GM18909 (cell line): ENCODE results near the gene KAT7.
"Not testable (repeated sequence)": the region's sequence is repeated elsewhere in the genome, so short reads cannot be mapped to it uniquely, and the experiment has no call there.

Source experiments
- ATAC-seq: cut with Tn5 transposase; IDR thresholded peaks from one replicate; pipeline ENCODE4 v1.9.1; 2021; ENCODE audit warnings: mild to moderate bottlenecking; ENCODE audit not compliant: unreplicated experiment, poor library complexity

The KAT7 gene

GRCh38 chr17:49788478-49789242, at the start of gene KAT7:
TSS of gene KAT7 (plus strand) at chr17:49788681. CDS start at chr17:49788835, 154 bp downstream.
- peak; percentile 93 for ATAC-seq

DNA sequence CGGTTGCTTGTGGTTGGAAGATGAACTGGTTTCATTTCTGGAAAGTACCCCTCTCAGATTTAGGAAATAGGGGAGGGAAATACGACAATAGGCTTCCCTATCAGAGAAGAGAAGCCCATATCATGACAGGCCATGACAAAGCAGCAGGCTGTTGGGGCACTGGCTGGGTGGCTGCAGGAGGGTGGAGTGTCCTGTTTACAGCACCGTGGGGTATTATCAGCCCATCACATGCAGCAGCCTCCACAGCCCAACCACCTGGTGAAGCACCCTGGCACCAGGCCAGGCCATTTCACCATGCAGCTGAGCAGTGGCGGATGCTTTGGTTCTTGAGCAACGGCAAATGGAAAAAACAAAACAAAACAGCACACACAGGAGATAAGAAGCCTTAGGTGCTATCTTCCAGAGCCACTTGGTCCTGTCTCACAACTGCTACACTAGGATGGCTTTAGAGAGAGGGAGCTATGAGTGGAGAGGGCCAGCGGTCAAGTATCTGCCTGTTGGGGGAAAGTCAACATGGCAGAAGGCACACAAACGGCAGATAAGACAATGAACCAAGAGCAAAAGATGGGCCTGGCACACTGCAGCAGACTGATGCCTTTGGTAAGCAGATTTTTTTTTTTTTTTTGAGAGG, 48.7 kb upstream of the KAT7 start:
- peak; percentile 52 for ATAC-seq

GRCh38 chr17:49741009-49741691, 47.3 kb upstream of the KAT7 start:
- peak; percentile 38 for ATAC-seq

- no peak for ATAC-seq
These were observed 46.8 kb upstream of the KAT7 start for GRCh38 chr17:49741692-49742076.

GRCh38 chr17:49742166-49742638, 46.3 kb upstream of the KAT7 start:
- no peak for ATAC-seq

DNA sequence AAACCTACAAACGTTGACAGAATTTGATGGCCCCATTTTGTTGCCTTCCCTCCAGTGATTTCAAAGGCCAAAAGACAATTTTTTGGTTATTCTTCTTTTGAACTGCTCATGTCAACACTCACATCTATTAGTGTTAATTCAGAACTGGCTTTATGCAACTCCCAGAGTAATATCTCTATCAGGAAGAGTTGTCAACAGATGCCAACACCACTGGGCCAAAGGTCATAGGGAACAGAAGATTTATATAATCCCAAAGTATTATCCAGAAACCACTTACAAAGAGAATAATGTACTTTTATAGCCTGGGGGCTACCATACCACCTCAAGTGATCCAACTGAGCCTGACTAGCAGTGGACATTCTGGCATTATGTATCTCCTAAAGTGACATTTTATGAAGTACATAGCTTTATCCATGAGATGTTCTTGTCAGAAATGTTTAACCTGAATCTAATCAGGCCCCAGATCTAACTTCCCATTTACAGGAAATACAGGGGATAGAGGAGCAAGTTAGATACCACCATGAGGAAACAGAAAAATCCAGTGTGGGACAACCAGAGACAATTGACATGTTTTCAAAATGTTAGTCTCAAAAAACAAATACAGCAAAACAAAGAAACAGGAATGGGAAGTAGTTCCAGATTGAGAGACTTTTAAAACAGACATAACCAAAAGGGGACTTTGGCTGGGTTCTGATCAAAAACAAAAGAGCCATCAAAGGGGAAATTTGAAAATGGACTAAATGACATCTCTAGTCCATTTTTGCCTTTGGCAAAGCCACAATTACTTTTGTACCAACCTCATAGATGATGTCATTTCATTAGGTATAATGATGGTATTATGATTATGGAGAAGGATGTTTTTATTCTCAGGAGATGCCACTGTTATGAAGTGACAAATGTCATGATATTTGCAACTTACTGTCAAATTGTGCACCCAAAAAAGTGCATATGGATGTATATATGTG, 43.0 kb upstream of the KAT7 start:
- ATAC-seq, result no peak

DNA sequence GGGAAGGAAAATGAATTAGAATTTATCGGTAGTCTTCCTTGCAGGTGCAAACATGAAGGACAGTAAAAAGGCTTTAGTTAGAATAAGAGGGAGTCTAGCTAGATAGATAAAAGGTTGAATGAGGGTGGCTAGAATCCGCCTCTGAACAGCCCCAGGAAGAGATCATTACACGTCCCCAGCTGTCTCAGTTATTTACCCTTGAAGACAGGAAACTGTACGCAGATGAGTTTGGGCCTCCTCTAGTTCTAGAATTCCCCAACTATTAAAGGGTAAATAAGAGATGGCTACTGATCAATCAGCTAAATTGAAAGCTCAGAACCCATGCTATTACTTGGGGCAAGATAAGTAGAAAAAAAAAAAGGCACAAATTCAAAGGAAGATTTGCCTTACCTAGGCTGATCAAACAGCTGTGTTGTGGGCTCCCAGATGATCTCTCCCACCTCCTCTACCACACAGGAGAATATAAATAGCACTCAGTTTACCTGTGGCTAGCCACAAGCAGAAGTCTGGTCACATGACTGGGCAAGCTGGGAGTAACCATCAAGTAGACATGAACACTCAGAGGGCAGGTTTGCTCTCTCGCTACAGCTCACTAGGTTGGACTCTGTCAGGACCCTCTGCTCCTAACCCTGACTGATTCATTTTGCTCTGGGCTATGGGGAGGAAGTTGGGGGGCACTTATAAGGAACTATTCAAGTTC, 41.5 kb upstream of the KAT7 start:
- peak; percentile 53 for ATAC-seq

DNA sequence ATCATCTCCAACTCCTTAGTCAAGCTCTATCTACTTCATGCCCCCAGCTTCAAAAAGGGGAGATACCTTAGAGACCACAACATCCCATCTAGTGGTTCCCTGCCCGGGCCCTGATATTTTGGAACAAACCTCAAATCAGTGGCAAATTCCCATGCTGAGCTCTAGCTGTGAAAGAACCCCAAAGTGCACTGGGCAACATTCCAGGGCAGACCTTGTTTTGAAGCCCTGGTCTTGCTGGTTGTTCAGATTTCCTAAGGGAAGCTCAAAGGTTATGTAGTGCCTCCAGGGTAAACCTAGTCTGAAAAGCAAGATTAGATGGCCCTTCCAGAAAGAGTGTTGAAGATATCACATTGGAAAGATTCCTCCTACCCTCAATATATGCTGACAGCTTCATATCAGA, 40.8 kb upstream of the KAT7 start:
- no peak for ATAC-seq

GRCh38 chr17:49748223-49748622, 40.3 kb upstream of the KAT7 start:
- no peak for ATAC-seq

DNA sequence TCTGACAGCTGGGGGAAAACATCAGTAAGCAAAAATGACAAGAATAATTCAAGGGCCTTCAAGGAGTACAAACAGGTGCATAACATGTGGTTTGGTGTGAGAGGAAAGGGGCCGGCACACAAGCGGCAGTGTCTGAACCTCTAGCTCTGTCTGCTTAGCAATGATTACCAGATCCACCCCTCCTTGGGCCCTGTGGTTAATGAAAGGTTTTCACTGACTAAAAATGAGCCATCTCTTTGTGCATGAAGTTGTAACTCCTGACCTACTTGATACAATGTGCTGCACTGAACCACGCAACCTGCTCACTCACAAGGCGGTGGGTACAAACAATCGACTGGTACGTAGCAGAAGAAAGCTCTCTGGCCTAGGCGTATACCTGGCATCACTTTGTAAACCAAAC, 39.7 kb upstream of the KAT7 start:
- peak; percentile 85 for ATAC-seq

- ATAC-seq, result no peak
These were observed 38.8 kb upstream of the KAT7 start for GRCh38 chr17:49749730-49750129.

DNA sequence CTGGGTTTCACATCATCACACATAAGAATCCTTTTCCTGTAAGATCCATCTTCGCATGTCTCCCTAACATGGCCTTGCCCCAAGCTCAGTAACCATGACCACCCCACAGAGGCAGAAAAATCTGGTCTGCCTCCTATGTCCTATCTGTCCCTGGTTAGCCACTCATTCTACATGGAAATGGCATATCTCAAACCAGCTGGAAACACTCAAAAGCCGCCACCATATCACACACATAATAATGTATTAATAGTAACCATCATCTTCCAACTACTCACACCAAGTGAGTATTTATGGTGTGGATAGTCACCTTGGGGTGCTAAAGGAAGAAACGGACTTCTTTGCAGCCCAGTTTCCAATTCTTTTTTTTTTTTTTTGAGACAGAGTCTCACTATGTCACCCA, 36.0 kb upstream of the KAT7 start:
- no peak for ATAC-seq

- ATAC-seq, result no peak
These were observed 34.5 kb upstream of the KAT7 start for GRCh38 chr17:49753959-49754391.

DNA sequence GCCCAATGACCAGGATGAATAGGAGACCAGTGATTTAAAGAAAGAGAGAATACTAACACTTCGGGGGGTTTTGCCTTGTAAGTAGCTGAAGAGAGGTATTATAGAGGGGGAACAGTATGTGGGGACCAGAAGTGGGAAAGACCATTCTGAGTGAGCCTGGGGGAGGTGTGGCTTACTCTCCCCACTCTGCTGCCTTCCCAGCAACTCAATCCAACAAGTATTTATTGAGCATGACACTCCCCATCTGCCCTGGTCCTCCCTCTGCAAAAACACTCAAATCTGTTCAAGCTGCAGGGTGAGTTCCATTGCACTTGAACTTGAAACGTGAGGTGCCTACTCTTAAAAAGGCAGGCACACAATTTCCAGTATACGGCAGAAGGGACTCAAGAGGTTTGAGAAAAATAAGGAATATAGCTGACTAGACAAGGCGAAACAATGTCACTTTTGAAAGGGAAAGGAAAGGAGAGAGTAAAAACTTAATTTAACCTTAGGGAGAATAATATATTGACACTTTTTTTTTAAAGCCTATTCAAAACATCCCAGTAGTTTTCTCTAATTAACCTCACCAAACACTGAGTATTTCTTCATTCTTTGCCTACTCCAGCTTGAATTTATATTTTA, 32.7 kb upstream of the KAT7 start:
- ATAC-seq, result no peak

DNA sequence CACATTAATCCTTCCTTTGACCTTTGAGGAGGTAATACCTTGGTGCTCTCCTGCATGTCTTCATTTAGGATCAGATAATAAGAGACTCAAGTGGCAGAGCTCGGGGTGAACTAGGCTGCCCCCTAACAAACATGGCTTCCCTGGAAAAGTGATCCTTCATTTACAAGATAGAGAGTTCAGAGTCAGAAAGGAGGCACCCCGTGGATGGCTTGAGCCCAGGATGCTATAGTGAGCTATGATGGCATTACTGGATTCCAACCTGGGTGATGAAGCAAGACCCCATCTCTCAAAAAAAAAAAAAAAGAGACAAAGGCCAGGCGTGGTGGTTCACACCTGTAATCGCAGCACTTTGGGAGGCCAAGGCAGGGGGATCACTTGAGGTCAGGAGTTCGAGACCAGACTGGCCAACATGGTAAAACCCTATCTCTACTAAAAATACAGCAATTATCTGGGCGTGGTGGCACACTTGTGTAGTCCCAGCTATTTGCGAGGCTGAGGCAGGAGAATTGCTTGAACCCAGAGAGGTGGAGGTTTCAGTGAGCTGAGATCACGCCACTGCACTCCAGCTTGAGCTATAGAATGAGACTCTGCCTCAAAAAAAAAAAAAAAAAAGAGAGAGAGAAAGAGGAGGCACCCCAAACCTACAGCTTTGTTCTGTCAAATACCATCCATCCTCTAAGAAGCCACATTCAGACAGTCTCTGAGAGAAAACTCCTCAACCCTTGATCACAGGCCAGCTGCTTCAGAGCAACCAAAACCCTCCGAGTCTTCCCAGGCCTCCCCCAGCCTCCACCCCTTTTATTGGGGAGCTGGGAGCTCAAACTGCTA, 31.9 kb upstream of the KAT7 start:
- ATAC-seq, result no peak

GRCh38 chr17:49757151-49757777, 31.2 kb upstream of the KAT7 start:
- ATAC-seq, result no peak

DNA sequence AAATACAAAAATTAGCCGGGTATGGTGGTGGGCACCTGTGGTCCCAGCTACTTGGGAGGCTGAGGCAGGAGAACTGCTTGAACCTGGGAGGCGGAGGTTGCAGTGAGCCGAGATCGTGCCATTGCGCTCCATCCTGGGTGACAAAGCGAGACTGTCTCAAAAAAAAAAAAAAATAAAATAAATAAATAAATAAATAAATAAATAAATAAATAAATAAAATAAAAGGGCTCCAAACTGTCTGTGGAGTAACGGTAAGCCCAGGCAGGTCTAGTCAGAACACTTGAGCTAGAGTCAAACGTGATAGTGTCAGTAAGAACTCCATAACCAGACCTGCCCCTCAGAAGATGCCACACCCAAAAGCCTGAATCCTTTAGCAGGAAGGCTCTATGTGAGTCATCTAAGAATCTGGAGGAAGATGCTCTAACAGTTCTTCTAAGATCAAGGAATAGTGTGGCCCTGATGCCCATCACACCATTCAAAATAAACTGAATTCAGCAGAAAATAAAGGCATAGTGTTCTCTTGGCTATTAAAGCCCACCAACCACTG, 29.9 kb upstream of the KAT7 start:
- not testable (repeated sequence) for ATAC-seq

- ATAC-seq, result no peak
These were observed 29.3 kb upstream of the KAT7 start for GRCh38 chr17:49759203-49759602.
